Retina (tissue), 1 donor: ENCODE measurements around the gene PLA2G4A.

Experiments used
- DNase-seq: peaks from one replicate; pipeline ENCODE4 v3.0.0-alpha.2; 2016

PLA2G4A gene

GRCh38 chr1:186834399-186834958, 5.7 kb downstream of the PLA2G4A start:
- no peak for DNase-seq

- DNase-seq = no peak
Measured at GRCh38 chr1:186835448-186835847, 6.7 kb downstream of the PLA2G4A start.

GRCh38 chr1:186837806-186838205, 9.1 kb downstream of the PLA2G4A start:
- DNase-seq = no peak

- no peak for DNase-seq
Measured at GRCh38 chr1:186838380-186839040, 9.8 kb downstream of the PLA2G4A start.

GRCh38 chr1:186839041-186839400, 10.3 kb downstream of the PLA2G4A start:
- no peak for DNase-seq

GRCh38 chr1:186841599-186841998, 12.8 kb downstream of the PLA2G4A start:
- DNase-seq = no peak

- DNase-seq = no peak
Measured at GRCh38 chr1:186842547-186842946, 13.8 kb downstream of the PLA2G4A start.

GRCh38 chr1:186843226-186843625, 14.5 kb downstream of the PLA2G4A start:
- DNase-seq = no peak

- DNase-seq = no peak
Measured at GRCh38 chr1:186843931-186844330, 15.2 kb downstream of the PLA2G4A start.

- no peak for DNase-seq
Measured at GRCh38 chr1:186845576-186846210, 16.9 kb downstream of the PLA2G4A start.

GRCh38 chr1:186848509-186849130, 19.9 kb downstream of the PLA2G4A start:
- DNase-seq = no peak

GRCh38 chr1:186849271-186849671, 20.5 kb downstream of the PLA2G4A start:
- DNase-seq = no peak

- no peak for DNase-seq
Measured at GRCh38 chr1:186849826-186850225, 21.1 kb downstream of the PLA2G4A start.

- DNase-seq = no peak
Measured at GRCh38 chr1:186854102-186854501, 25.4 kb downstream of the PLA2G4A start.

GRCh38 chr1:186858923-186859322, 30.2 kb downstream of the PLA2G4A start:
- no peak for DNase-seq

- no peak for DNase-seq
Measured at GRCh38 chr1:186859995-186860394, 31.2 kb downstream of the PLA2G4A start.

GRCh38 chr1:186864296-186864695, 35.5 kb downstream of the PLA2G4A start:
- DNase-seq = no peak

- DNase-seq = no peak
Measured at GRCh38 chr1:186865253-186865652, 36.5 kb downstream of the PLA2G4A start.

GRCh38 chr1:186865857-186866256, 37.1 kb downstream of the PLA2G4A start:
- no peak for DNase-seq

- DNase-seq = no peak
Measured at GRCh38 chr1:186869526-186870228, 40.9 kb downstream of the PLA2G4A start.

- DNase-seq = no peak
Measured at GRCh38 chr1:186871784-186872183, 43.0 kb downstream of the PLA2G4A start.

GRCh38 chr1:186872291-186872690, 43.5 kb downstream of the PLA2G4A start:
- DNase-seq = no peak

- no peak for DNase-seq
Measured at GRCh38 chr1:186873687-186874086, 44.9 kb downstream of the PLA2G4A start.
